CD4-positive, alpha-beta T cell (primary cell): Measurements from ENCODE around the gene CRB1. TPM values are rescaled to one million over a fixed set of nuclear protein-coding genes. Genes with fewer than 3 reads are reported as not detected.

Experiments used
- ATAC-seq: fragments of 200-7000 bp; cut with Tn5 transposase; one replicate; pipeline ENCODE4 v1.10.0; 2022; ENCODE audit warnings: mild to moderate bottlenecking; ENCODE audit not compliant: poor library complexity
- CTCF ChIA-PET: fragments of 350-600 bp; sonication (Branson Sonifier 250); formaldehyde crosslinking; loops from one replicate; lab custom pipeline; 2021; ENCODE audit warnings: antibody characterized with exemption, inconsistent platforms; lab: Charles Lee
- POLR2A ChIA-PET: fragments of 350-600 bp; sonication (Branson Sonifier 250); formaldehyde crosslinking; loops from one replicate; lab custom pipeline; 2021; ENCODE audit warnings: antibody characterized with exemption, inconsistent platforms; lab: Charles Lee
- DNase-seq, 14 experiments: peaks; one replicate each; pipeline ENCODE4 v3.0.0-alpha.2; 2013 to 2020; ENCODE audit warnings: mixed read lengths in 2 of 14
- H3K27ac ChIP-seq, 2 donors: one replicate each; pipeline versions ENCODE4 v1.5.1 to v1.7.0; 2013; ENCODE audit warnings: low read length in 2 of 2, low read depth in 1 of 2, mild to moderate bottlenecking in 1 of 2
- H3K27me3 ChIP-seq, 2 experiments: 1 replicate in 1 of 2; 2 replicates in 1 of 2; pipeline versions ENCODE4 v1.6.1 to v1.7.0; 2013; ENCODE audit warnings: low read length in 2 of 2, control low read depth in 1 of 2, mild to moderate bottlenecking in 1 of 2, moderate library complexity in 1 of 2; ENCODE audit not compliant: insufficient read depth in 2 of 2, control insufficient read depth in 1 of 2
- H3K36me3 ChIP-seq: one replicate; pipeline ENCODE4 v1.6.1; 2013; ENCODE audit warnings: low read length, control low read depth; ENCODE audit not compliant: insufficient read depth
- H3K4me1 ChIP-seq: one replicate; pipeline ENCODE4 v1.6.1; 2013; ENCODE audit warnings: low read length, control low read depth; ENCODE audit not compliant: insufficient read depth
- H3K4me3 ChIP-seq: one replicate; pipeline ENCODE4 v1.5.1; 2013; ENCODE audit warnings: mild to moderate bottlenecking, low read length, moderate library complexity
- H3K9me3 ChIP-seq, 2 experiments: 1 replicate in 1 of 2; 2 replicates in 1 of 2; pipeline versions ENCODE4 v1.6.1 to v1.7.0; 2013; ENCODE audit warnings: low read length in 2 of 2, mild to moderate bottlenecking in 2 of 2, control low read depth in 1 of 2, moderate library complexity in 1 of 2; ENCODE audit not compliant: control insufficient read depth in 1 of 2, insufficient read depth in 1 of 2
- H3K27ac Mint-ChIP-seq: one replicate; pipeline ENCODE4 v1.8.0; 2020; ENCODE audit warnings: mixed read lengths
- H3K27me3 Mint-ChIP-seq: one replicate; pipeline ENCODE4 v1.8.0; 2021; ENCODE audit warnings: mixed read lengths
- H3K36me3 Mint-ChIP-seq: one replicate; pipeline ENCODE4 v1.8.0; 2021; ENCODE audit warnings: low read depth, mixed read lengths
- H3K4me1 Mint-ChIP-seq: one replicate; pipeline ENCODE4 v1.8.0; 2021; ENCODE audit warnings: low read depth, mixed read lengths
- H3K4me3 Mint-ChIP-seq: one replicate; pipeline ENCODE4 v1.8.0; 2020; ENCODE audit warnings: mild to moderate bottlenecking, mixed read lengths
- H3K9me3 Mint-ChIP-seq: one replicate; pipeline ENCODE4 v1.8.0; 2020; ENCODE audit warnings: mixed read lengths
- intact Hi-C, 2 experiments: fragments of 100-400 bp; cut with DNase I in 1 of 2; cut with micrococcal nuclease in 1 of 2; formaldehyde crosslinking; loops; one replicate each; pipeline versions ENCODE4 v1.15.1 to v1.9.0; 2023 to 2025; cut with DNase I, micrococcal nuclease
- total RNA-seq, 174 experiments: library from RNA in 2 of 174; stranded (reverse) in 2 of 174; gene quantifications; one replicate each; pipeline ENCODE4 v1.2.3 and lab custom pipeline; 2021 to 2026
- TF ChIP-seq, protein P1 (sequence below): fragments of 200-600 bp; IDR thresholded peaks from one replicate; pipeline ENCODE4 v1.8.0; 2022; ENCODE audit warnings: antibody characterized with exemption, mild to moderate bottlenecking

Gene CRB1
- total RNA-seq, 2 experiments from 2014 or later: 0.17 to 0.25 TPM

DNA sequence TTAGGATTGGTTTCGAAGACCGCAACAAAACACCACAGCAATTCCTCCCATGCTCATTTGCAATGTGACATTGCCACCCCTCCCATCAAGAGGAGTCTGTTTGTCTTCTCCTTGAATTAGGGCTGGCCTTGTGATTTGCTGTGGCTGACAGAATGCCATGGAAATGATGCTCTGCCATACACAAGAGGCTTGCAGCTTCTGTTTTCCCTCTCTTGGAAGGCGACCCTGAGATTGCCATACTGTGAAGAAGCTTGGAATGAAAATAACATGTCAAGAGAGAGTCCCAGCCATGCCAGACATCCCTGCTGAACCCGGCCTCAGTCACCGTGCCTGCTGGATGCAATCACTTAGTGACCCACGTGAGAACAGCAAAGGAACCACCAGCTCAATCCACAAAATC, 212.4 kb downstream of the CRB1 start:
- no peak for DNase-seq
- Histone ChIP-seq H3K4me1 (peaks cover 4% of the 10 kb centered on the region), H3K36me3 (no peaks in the 10 kb centered on the region), H3K27ac (no peak overlapping the region), H3K4me3 (no peak overlapping the region), H3K9me3 (no peaks in the 10 kb centered on the region), H3K27me3 (no peaks in the 10 kb centered on the region)
- ChIA-PET CTCF (no interaction called here), POLR2A (no interaction called here)
- Mint-ChIP-seq H3K27ac (no peak overlapping the region), H3K36me3 (no peaks in the 10 kb centered on the region), H3K9me3 (no peaks in the 10 kb centered on the region), H3K4me3 (no peak overlapping the region), H3K27me3 (peaks cover 5% of the 10 kb centered on the region), H3K4me1 (peaks cover 14% of the 10 kb centered on the region)
- TF ChIP-seq, protein P1, sequence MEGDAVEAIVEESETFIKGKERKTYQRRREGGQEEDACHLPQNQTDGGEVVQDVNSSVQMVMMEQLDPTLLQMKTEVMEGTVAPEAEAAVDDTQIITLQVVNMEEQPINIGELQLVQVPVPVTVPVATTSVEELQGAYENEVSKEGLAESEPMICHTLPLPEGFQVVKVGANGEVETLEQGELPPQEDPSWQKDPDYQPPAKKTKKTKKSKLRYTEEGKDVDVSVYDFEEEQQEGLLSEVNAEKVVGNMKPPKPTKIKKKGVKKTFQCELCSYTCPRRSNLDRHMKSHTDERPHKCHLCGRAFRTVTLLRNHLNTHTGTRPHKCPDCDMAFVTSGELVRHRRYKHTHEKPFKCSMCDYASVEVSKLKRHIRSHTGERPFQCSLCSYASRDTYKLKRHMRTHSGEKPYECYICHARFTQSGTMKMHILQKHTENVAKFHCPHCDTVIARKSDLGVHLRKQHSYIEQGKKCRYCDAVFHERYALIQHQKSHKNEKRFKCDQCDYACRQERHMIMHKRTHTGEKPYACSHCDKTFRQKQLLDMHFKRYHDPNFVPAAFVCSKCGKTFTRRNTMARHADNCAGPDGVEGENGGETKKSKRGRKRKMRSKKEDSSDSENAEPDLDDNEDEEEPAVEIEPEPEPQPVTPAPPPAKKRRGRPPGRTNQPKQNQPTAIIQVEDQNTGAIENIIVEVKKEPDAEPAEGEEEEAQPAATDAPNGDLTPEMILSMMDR: no peak
- intact Hi-C loops: no loop called here
- no peak for ATAC-seq

DNA sequence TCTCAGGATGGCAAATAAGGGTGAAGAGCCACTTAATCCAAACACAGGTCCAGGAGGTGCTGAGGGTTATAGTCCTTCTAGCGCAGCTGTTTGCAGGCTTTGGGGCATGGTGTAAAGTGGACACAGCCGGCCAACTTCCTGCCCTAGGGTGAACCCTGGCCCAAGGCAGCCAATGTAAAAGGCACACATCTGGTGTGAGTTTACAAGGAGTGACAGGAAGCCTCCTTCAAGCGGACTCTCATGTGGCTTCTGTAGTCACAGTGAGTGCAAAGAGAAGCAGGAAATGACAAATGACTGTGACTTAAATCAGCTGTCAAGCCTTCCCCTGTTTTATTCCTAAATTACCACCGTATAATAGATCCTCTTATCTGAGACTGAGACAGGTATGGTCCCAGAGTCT, 213.0 kb downstream of the CRB1 start:
- TF ChIP-seq, protein P1: no peak
- Mint-ChIP-seq H3K9me3 (no peaks in the 10 kb centered on the region), H3K4me3 (no peak overlapping the region), H3K27me3 (peaks cover 11% of the 10 kb centered on the region), H3K27ac (no peak overlapping the region), H3K4me1 (peaks cover 14% of the 10 kb centered on the region), H3K36me3 (no peaks in the 10 kb centered on the region)
- Histone ChIP-seq H3K4me3 (no peak overlapping the region), H3K36me3 (no peaks in the 10 kb centered on the region), H3K27ac (no peak overlapping the region), H3K9me3 (no peaks in the 10 kb centered on the region), H3K4me1 (peaks cover 4% of the 10 kb centered on the region), H3K27me3 (no peaks in the 10 kb centered on the region)
- intact Hi-C loops: no loop called here
- CTCF ChIA-PET: no interaction called here
- DNase-seq (peak in 5 of 14 experiments; percentile 14 to 47 (median 16)), ATAC-seq (peak; percentile 52)
- POLR2A ChIA-PET: no interaction called here

DNA sequence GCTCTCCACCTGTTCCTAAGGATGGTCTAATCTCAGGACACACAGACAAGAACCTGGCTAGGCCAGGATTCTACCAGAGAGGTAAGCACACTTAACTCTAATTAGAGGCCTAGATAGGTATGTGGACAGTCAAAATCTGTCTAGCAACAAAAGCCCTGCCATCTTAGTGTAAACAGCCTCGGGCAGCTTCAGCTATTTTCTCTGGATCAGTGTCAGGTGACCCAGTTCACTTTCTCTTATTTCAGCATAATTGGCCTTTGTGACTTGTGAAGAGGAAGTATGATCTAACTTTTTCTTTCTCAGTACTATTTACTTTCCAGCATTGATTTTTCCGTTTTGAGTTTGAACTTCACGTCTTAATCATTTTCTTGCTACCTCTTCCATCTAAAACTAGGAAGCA, 217.7 kb downstream of the CRB1 start:
- Histone ChIP-seq H3K9me3 (no peaks in the 10 kb centered on the region), H3K36me3 (no peaks in the 10 kb centered on the region), H3K27me3 (no peaks in the 10 kb centered on the region), H3K27ac (no peak overlapping the region), H3K4me3 (no peak overlapping the region), H3K4me1 (peaks cover 4% of the 10 kb centered on the region)
- no peak for DNase-seq
- ATAC-seq: no peak
- Mint-ChIP-seq H3K4me1 (peaks cover 13% of the 10 kb centered on the region), H3K36me3 (no peaks in the 10 kb centered on the region), H3K9me3 (no peaks in the 10 kb centered on the region), H3K4me3 (no peak overlapping the region), H3K27me3 (peaks cover 11% of the 10 kb centered on the region), H3K27ac (no peak overlapping the region)
- ChIA-PET CTCF (no interaction called here), POLR2A (no interaction called here)
- TF ChIP-seq, protein P1: no peak
- intact Hi-C loops: no loop called here
